ENCODE measurements around the gene CACNA2D2. TPM values are rescaled to one million over a fixed set of nuclear protein-coding genes. Genes with fewer than 3 reads are reported as not detected.

Gene CACNA2D2
- total and polyA plus RNA-seq, 4 donors: 28.2 to 111 (median 69.1) TPM

DNA sequence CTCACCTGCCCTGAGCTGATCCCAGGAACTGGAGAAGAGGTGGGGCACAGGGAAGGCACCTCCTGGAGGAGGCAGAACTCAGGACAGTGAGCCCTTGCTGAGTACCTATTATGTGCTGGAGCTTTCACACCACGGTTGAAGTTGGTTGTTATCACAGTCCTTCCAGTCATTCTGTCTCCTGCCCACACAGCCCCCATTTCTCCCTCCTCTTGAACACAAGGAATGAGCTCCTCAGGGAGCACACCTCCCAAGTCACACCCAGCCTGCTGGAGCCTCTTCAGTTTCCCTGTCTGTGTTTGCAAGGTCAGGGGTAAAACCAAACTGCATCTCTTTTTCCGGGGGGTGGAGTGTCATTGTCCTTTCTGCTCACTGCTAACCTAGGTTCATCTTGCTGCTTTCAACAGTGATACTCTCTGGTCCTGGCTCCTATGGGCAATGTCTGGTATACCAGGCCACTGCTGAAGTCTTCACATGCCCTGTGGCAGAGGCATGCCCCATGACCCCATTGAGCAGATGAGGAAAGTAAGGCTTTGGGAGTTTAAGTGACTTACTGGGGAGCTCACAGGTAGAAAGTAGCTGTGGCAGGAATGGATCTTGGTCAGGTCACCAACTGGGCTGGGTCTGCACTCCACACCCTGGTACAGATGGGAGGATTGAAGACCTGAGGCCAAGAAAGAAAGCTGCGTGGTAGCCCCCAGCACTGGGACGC, 34.1 kb upstream of the CACNA2D2 start:
- Histone ChIP-seq H3K9ac (ENCODE audit: insufficient read depth in 1 of 2, low read length in 2 of 2) (no peak overlapping the region), H3K4me3 (no peak overlapping the region), H3K27me3 (ENCODE audit: control insufficient read depth in 3 of 3, insufficient read depth in 3 of 3, low read length in 2 of 3) (peaks cover 0 to 2% (median 0%) of the 10 kb centered on the region in 3 donors), H3K4me1 (ENCODE audit: control insufficient read depth in 5 of 5, insufficient read depth in 5 of 5, low read length in 5 of 5) (peaks cover 0 to 6% (median 0%) of the 10 kb centered on the region in 5 donors), H3K36me3 (ENCODE audit: control insufficient read depth in 4 of 4, insufficient read depth in 4 of 4, low read length in 4 of 4) (no peaks in the 10 kb centered on the region), H3K9me3 (ENCODE audit: control insufficient read depth in 4 of 4, insufficient read depth in 3 of 4, low read length in 3 of 4) (no peaks in the 10 kb centered on the region), H3K27ac (ENCODE audit: low read depth in 1 of 2, low read length in 1 of 2) (no peak overlapping the region)
- ATAC-seq (ENCODE audit: insufficient read depth, low FRiP score) (no peak), DNase-seq (no peak)
- WGBS, 2 donors: 75 to 79% methylated on average over 4 of the region's 4 CpGs
- TF ChIP-seq, protein P1, sequence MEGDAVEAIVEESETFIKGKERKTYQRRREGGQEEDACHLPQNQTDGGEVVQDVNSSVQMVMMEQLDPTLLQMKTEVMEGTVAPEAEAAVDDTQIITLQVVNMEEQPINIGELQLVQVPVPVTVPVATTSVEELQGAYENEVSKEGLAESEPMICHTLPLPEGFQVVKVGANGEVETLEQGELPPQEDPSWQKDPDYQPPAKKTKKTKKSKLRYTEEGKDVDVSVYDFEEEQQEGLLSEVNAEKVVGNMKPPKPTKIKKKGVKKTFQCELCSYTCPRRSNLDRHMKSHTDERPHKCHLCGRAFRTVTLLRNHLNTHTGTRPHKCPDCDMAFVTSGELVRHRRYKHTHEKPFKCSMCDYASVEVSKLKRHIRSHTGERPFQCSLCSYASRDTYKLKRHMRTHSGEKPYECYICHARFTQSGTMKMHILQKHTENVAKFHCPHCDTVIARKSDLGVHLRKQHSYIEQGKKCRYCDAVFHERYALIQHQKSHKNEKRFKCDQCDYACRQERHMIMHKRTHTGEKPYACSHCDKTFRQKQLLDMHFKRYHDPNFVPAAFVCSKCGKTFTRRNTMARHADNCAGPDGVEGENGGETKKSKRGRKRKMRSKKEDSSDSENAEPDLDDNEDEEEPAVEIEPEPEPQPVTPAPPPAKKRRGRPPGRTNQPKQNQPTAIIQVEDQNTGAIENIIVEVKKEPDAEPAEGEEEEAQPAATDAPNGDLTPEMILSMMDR (IDR thresholded peaks at IDR 0.05; ENCODE audit: control extremely low read depth, extremely low read depth): no peak

DNA sequence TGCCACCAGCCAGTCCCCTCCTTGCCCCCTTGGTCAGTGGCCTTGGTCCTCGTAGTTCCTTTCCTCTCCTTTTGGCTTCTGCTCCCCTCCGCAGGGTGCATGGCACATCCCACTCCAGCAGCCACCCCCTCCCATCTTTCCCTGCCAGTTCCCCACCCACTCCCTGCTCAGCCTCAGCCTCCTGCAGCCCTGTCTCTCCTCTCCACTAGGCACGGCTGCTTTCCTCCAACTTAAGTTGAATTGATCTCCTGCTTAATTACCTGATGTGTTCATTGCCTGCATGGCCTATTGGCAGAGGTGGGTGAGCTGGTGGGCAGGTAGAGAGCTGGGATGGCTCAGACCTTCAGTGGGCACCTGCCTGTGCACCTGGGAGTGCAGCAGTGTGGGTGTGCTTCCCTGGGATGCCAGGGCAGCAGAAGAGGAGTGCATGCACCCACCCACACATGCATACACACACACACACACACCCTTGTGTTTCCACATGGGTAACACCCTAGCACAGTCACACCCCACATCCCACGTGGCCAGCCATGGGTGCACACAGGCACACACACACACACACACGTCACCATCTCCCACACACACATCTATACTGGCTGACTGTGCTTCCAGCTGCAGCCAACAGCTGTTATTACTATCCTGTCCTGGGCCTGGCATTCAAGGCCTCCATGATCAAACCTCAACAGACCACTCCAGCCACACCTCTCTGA, 33.2 kb upstream of the CACNA2D2 start:
- Histone ChIP-seq H3K9me3 (ENCODE audit: control insufficient read depth in 4 of 4, insufficient read depth in 3 of 4, low read length in 3 of 4) (no peaks in the 10 kb centered on the region), H3K27me3 (ENCODE audit: control insufficient read depth in 3 of 3, insufficient read depth in 3 of 3, low read length in 2 of 3) (peaks cover 0 to 2% (median 0%) of the 10 kb centered on the region in 3 donors), H3K4me1 (ENCODE audit: control insufficient read depth in 5 of 5, insufficient read depth in 5 of 5, low read length in 5 of 5) (peaks cover 0 to 6% (median 0%) of the 10 kb centered on the region in 5 donors), H3K27ac (ENCODE audit: low read depth in 1 of 2, low read length in 1 of 2) (no peak overlapping the region), H3K4me3 (no peak overlapping the region), H3K9ac (ENCODE audit: insufficient read depth in 1 of 2, low read length in 2 of 2) (no peak overlapping the region), H3K36me3 (ENCODE audit: control insufficient read depth in 4 of 4, insufficient read depth in 4 of 4, low read length in 4 of 4) (no peaks in the 10 kb centered on the region)
- no peak for DNase-seq
- WGBS, 2 donors: 82 to 83% methylated on average over 5 of the region's 5 CpGs
- TF ChIP-seq, protein P1 (IDR thresholded peaks at IDR 0.05; ENCODE audit: control extremely low read depth, extremely low read depth): no peak
- ATAC-seq (ENCODE audit: insufficient read depth, low FRiP score): no peak

DNA sequence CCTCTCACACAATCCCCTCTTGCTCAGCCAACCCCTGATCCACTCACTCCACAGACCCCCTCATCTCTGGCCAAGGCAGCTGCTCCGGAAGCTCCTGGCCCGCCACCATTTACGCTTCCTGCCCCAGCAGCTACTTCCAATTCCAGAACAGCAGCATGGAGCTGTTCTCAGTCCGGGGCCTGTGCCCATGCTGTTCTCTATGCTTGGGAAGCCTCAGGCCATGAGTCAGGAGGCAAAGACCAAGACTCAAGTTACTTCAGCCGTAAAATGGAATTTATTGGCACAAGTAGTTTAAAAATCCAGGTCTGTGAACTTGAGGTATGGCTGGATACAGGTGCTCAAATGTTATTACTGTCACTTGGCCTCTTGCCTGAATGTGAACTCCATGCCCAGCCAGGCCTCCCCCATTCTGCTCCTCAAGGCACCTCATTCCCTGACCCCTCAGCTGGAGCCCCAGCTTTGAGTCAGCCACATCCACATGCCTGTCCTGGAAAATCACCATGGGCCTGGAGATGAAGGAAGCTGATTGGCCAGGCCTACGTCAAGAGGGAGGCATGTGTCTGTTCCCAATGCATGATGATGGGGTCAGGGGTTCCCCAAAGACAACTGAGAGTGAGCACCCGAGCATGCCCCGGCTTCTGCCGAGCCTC, 31.4 kb upstream of the CACNA2D2 start:
- Histone ChIP-seq H3K4me3 (no peak overlapping the region), H3K36me3 (ENCODE audit: control insufficient read depth in 4 of 4, insufficient read depth in 4 of 4, low read length in 4 of 4) (no peaks in the 10 kb centered on the region), H3K9me3 (ENCODE audit: control insufficient read depth in 4 of 4, insufficient read depth in 3 of 4, low read length in 3 of 4) (no peaks in the 10 kb centered on the region), H3K27me3 (ENCODE audit: control insufficient read depth in 3 of 3, insufficient read depth in 3 of 3, low read length in 2 of 3) (peaks cover 0 to 2% (median 0%) of the 10 kb centered on the region in 3 donors), H3K9ac (ENCODE audit: insufficient read depth in 1 of 2, low read length in 2 of 2) (no peak overlapping the region), H3K27ac (ENCODE audit: low read depth in 1 of 2, low read length in 1 of 2) (no peak overlapping the region), H3K4me1 (ENCODE audit: control insufficient read depth in 5 of 5, insufficient read depth in 5 of 5, low read length in 5 of 5) (peaks cover 0 to 6% (median 2%) of the 10 kb centered on the region in 5 donors)
- ATAC-seq (ENCODE audit: insufficient read depth, low FRiP score) (no peak), DNase-seq (peak in 1 of 3 donors; percentile 27)
- WGBS, 2 donors: 81 to 83% methylated on average over 9 of the region's 9 CpGs
- TF ChIP-seq, protein P1 (IDR thresholded peaks at IDR 0.05; ENCODE audit: control extremely low read depth, extremely low read depth): no peak

All from lung (tissue), 12 donors.